ENCODE data around the gene GPRIN2. TPM values are rescaled to one million over a fixed set of nuclear protein-coding genes. Genes with fewer than 3 reads are reported as not detected.

Gene GPRIN2
- total RNA-seq, 1 donor from 2014 or later: 5.4 TPM

GRCh38 chr10:46528675-46529615 is 27.5 kb downstream of the GPRIN2 start:
- no peak for DNase-seq (ENCODE audit: low spot score)
- Mint-ChIP-seq H3K4me3 (ENCODE audit: unreplicated experiment) (no peak overlapping the region), H3K27ac (ENCODE audit: unreplicated experiment) (peak overlapping the region; percentile 84), H3K27me3 (ENCODE audit: low read depth) (no peaks in the 10 kb centered on the region), H3K9me3 (ENCODE audit: low read depth) (no peaks in the 10 kb centered on the region), H3K4me1 (ENCODE audit: low read depth) (peaks cover 8% of the 10 kb centered on the region), H3K36me3 (ENCODE audit: low read depth) (no peaks in the 10 kb centered on the region)
- TF ChIP-seq CTCF (IDR thresholded peaks at IDR 0.05): no peak

- no peak overlapping the region for H3K27ac Mint-ChIP-seq (ENCODE audit: unreplicated experiment)
- peaks cover 8% of the 10 kb centered on the region for H3K4me1 Mint-ChIP-seq (ENCODE audit: low read depth)
- TF ChIP-seq CTCF (IDR thresholded peaks at IDR 0.05): no peak
- H3K36me3 Mint-ChIP-seq (ENCODE audit: low read depth): no peaks in the 10 kb centered on the region
- H3K4me3 Mint-ChIP-seq (ENCODE audit: unreplicated experiment): no peak overlapping the region
- H3K9me3 Mint-ChIP-seq (ENCODE audit: low read depth): no peaks in the 10 kb centered on the region
- H3K27me3 Mint-ChIP-seq (ENCODE audit: low read depth): no peaks in the 10 kb centered on the region
- DNase-seq (ENCODE audit: low spot score): peak; percentile 95
These were observed 28.2 kb downstream of the GPRIN2 start for GRCh38 chr10:46528171-46528671.

- peaks cover 8% of the 10 kb centered on the region for H3K4me1 Mint-ChIP-seq (ENCODE audit: low read depth)
- no peaks in the 10 kb centered on the region for H3K36me3 Mint-ChIP-seq (ENCODE audit: low read depth)
- H3K27me3 Mint-ChIP-seq (ENCODE audit: low read depth): no peaks in the 10 kb centered on the region
- DNase-seq (ENCODE audit: low spot score): peak; percentile 94
- no peak overlapping the region for H3K4me3 Mint-ChIP-seq (ENCODE audit: unreplicated experiment)
- no peaks in the 10 kb centered on the region for H3K9me3 Mint-ChIP-seq (ENCODE audit: low read depth)
- no peak overlapping the region for H3K27ac Mint-ChIP-seq (ENCODE audit: unreplicated experiment)
- TF ChIP-seq CTCF (IDR thresholded peaks at IDR 0.05): no peak
These were observed 29.1 kb downstream of the GPRIN2 start for GRCh38 chr10:46527241-46527811.

- no peak overlapping the region for H3K4me3 Mint-ChIP-seq (ENCODE audit: unreplicated experiment)
- H3K4me1 Mint-ChIP-seq (ENCODE audit: low read depth): peaks cover 8% of the 10 kb centered on the region
- no peak overlapping the region for H3K27ac Mint-ChIP-seq (ENCODE audit: unreplicated experiment)
- H3K9me3 Mint-ChIP-seq (ENCODE audit: low read depth): no peaks in the 10 kb centered on the region
- no peaks in the 10 kb centered on the region for H3K36me3 Mint-ChIP-seq (ENCODE audit: low read depth)
- DNase-seq (ENCODE audit: low spot score): peak; percentile 89
- H3K27me3 Mint-ChIP-seq (ENCODE audit: low read depth): no peaks in the 10 kb centered on the region
- no peak for TF ChIP-seq CTCF (IDR thresholded peaks at IDR 0.05)
These were observed 29.8 kb downstream of the GPRIN2 start for GRCh38 chr10:46526682-46527038.

GRCh38 chr10:46525824-46526681 is 30.4 kb downstream of the GPRIN2 start:
- no peak for TF ChIP-seq CTCF (IDR thresholded peaks at IDR 0.05)
- Mint-ChIP-seq H3K36me3 (ENCODE audit: low read depth) (no peaks in the 10 kb centered on the region), H3K9me3 (ENCODE audit: low read depth) (no peaks in the 10 kb centered on the region), H3K27ac (ENCODE audit: unreplicated experiment) (no peak overlapping the region), H3K4me3 (ENCODE audit: unreplicated experiment) (no peak overlapping the region), H3K27me3 (ENCODE audit: low read depth) (no peaks in the 10 kb centered on the region), H3K4me1 (ENCODE audit: low read depth) (peaks cover 8% of the 10 kb centered on the region)
- no peak for DNase-seq (ENCODE audit: low spot score)
